ENCODE results near the gene GRIA2.
"Not testable (repeated sequence)": the region's sequence is repeated elsewhere in the genome, so short reads cannot be mapped to it uniquely, and the experiment has no call there.

GRIA2 gene

GRCh38 chr4:157220371-157220881 is at the start of gene GRIA2:
TSS of gene GRIA2 (plus strand) at chr4:157220728. CDS start at chr4:157221043, 315 bp downstream.
- peak; percentile 90 for DNase-seq

GRCh38 chr4:157172011-157172410 is 48.5 kb upstream of the GRIA2 start:
- DNase-seq: no peak

GRCh38 chr4:157180268-157180667 is 40.3 kb upstream of the GRIA2 start:
- not testable (repeated sequence) for DNase-seq

GRCh38 chr4:157184300-157184699 is 36.2 kb upstream of the GRIA2 start:
- DNase-seq: no peak

GRCh38 chr4:157185363-157185762 is 35.2 kb upstream of the GRIA2 start:
- DNase-seq: no peak

GRCh38 chr4:157195374-157195773 is 25.2 kb upstream of the GRIA2 start:
- DNase-seq: no peak

- DNase-seq: no peak
Measured at GRCh38 chr4:157196046-157196445, 24.5 kb upstream of the GRIA2 start.

GRCh38 chr4:157204634-157205244 is 15.8 kb upstream of the GRIA2 start:
- DNase-seq: peak; percentile 74

GRCh38 chr4:157217708-157218107 is 2.8 kb upstream of the GRIA2 start:
- DNase-seq: no peak

- no peak for DNase-seq
Measured at GRCh38 chr4:157219711-157220370, 687 bp upstream of the GRIA2 start.

GRCh38 chr4:157221426-157221894 is 932 bp downstream of the GRIA2 start:
- no peak for DNase-seq

- DNase-seq: peak; percentile 82
Measured at GRCh38 chr4:157221895-157222770, 1.6 kb downstream of the GRIA2 start.

GRCh38 chr4:157222771-157223160 is 2.2 kb downstream of the GRIA2 start:
- DNase-seq: no peak

- DNase-seq: no peak
Measured at GRCh38 chr4:157223456-157223855, 2.9 kb downstream of the GRIA2 start.

GRCh38 chr4:157225096-157225495 is 4.6 kb downstream of the GRIA2 start:
- DNase-seq: no peak

- no peak for DNase-seq
Measured at GRCh38 chr4:157226035-157226434, 5.5 kb downstream of the GRIA2 start.

- no peak for DNase-seq
Measured at GRCh38 chr4:157226601-157227000, 6.1 kb downstream of the GRIA2 start.

- no peak for DNase-seq
Measured at GRCh38 chr4:157231525-157231924, 11.0 kb downstream of the GRIA2 start.

- DNase-seq: no peak
Measured at GRCh38 chr4:157242871-157243270, 22.3 kb downstream of the GRIA2 start.

- no peak for DNase-seq
Measured at GRCh38 chr4:157244348-157244747, 23.8 kb downstream of the GRIA2 start.

- no peak for DNase-seq
Measured at GRCh38 chr4:157245351-157245750, 24.8 kb downstream of the GRIA2 start.

GRCh38 chr4:157246964-157247363 is 26.4 kb downstream of the GRIA2 start:
- no peak for DNase-seq

GRCh38 chr4:157258165-157258564 is 37.6 kb downstream of the GRIA2 start:
- not testable (repeated sequence) for DNase-seq
